ENCODE results near the gene APLNR.

DNA sequence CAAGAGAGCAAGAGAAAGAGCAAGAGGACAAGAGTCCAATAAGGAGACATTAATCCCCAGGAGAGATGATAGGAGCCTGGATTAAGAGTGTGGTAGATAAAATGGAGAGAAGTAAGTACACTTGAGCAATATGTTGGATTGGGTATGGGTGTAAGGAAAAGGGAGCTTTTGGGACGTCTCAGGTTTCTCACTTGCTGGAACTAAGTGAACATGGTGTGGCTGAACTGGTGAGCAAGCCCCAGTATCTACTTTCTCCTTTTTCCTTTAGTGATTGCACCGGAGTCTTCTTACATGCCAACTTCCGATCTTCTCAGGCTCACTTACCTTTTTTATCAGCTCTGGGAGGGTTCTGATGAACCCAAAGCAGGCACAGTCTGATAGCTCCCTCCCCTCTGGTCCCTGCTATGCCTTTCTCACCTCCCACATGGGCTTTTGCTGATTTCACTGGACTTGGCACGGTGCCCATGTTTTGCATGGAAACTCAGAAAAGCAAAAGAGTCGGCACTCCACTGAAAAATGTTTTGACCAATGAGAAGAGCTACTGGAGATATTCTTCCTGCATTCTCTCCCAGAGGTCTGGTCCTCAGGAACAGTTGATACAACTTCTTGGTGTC is 14.5 kb upstream of the APLNR start:
- TF ChIP-seq CTCF (IDR thresholded peaks at IDR 0.05) (no peak), POLR2AphosphoS5 (IDR thresholded peaks at IDR 0.05) (no peak), POLR2A (IDR thresholded peaks at IDR 0.05) (no peak)

Measured in breast epithelium (tissue), 3 donors.